Small intestine (tissue), 7 donors: ENCODE results near the gene IFI44. TPM values are rescaled to one million over a fixed set of nuclear protein-coding genes. Genes with fewer than 3 reads are reported as not detected.

ENCODE experiments used
- DNase-seq, 2 donors: peaks; one replicate each; pipeline versions ENCODE4 v3.0.0 to v3.0.0-alpha.2; 2013
- FAIRE-seq: peaks from 2 replicates; lab custom pipeline; 2012; peaks lifted over from hg19 to GRCh38; lab: Jason Lieb, UNC
- H3K27ac ChIP-seq, 3 donors: one replicate each; pipeline ENCODE4 v1.5.1; 2013; ENCODE audit warnings: low read length in 2 of 3, mild to moderate bottlenecking in 2 of 3, control low read depth in 1 of 3, inconsistent platforms in 1 of 3, low read depth in 1 of 3, moderate library complexity in 1 of 3
- H3K27me3 ChIP-seq, 3 donors: one replicate each; pipeline ENCODE4 v1.6.1; 2013; ENCODE audit warnings: low read length in 3 of 3, inconsistent platforms in 1 of 3; ENCODE audit not compliant: control insufficient read depth in 3 of 3, insufficient read depth in 3 of 3
- H3K36me3 ChIP-seq, 3 donors: one replicate each; pipeline ENCODE4 v1.6.1; 2013; ENCODE audit warnings: low read length in 3 of 3, inconsistent platforms in 1 of 3, low read depth in 1 of 3, mild to moderate bottlenecking in 1 of 3, moderate library complexity in 1 of 3; ENCODE audit not compliant: control insufficient read depth in 3 of 3, insufficient read depth in 2 of 3
- H3K4me1 ChIP-seq, 3 donors: one replicate each; pipeline ENCODE4 v1.6.1; 2013; ENCODE audit warnings: low read length in 2 of 3, inconsistent platforms in 1 of 3, low read depth in 1 of 3, mild to moderate bottlenecking in 1 of 3, moderate library complexity in 1 of 3; ENCODE audit not compliant: control insufficient read depth in 3 of 3, insufficient read depth in 2 of 3
- H3K4me3 ChIP-seq, 3 donors: one replicate each; pipeline ENCODE4 v1.5.1; 2013; ENCODE audit warnings: low read length in 3 of 3, control low read depth in 1 of 3, inconsistent platforms in 1 of 3, low read depth in 1 of 3, mild to moderate bottlenecking in 1 of 3, moderate library complexity in 1 of 3
- H3K9me3 ChIP-seq, 2 donors: one replicate each; pipeline ENCODE4 v1.6.1; 2013; ENCODE audit warnings: low read depth in 1 of 2, low read length in 1 of 2; ENCODE audit not compliant: control insufficient read depth in 2 of 2, insufficient read depth in 1 of 2
- WGBS, 3 donors: extraction: QIAGEN DNeasy Blood & Tissue Kit; methylation state at CpG; one replicate each; pipeline ENCODE4 v1.1.7; 2013; 5-methylcytosine and 5-hydroxymethylcytosine counted together
- polyA plus RNA-seq, 4 donors: library from polyadenylated mRNA; stranded (reverse) in 3 of 4; unstranded in 1 of 4; fragments of 200-250 nt in 3 of 4; fragments of 120-200 nt in 1 of 4; gene quantifications; one replicate each; pipeline versions ENCODE4 v1.2.1 to v1.2.3, GENCODE V29; 2013
- donor health status: healthy with polysubstance abuse.
- donor health status: control.
- donor health status: control.
- donor health status: Bipolar disorder and iron deficiency.
- donor health status: healthy.

IFI44 gene
- polyA plus RNA-seq, 4 donors, result 4.9 to 29.0 (median 11.2) TPM

- H3K27me3 ChIP-seq, result no peaks in the 10 kb centered on the region
- DNase-seq, result no peak
- H3K9me3 ChIP-seq, result no peaks in the 10 kb centered on the region
- WGBS, 3 donors, result 29 to 60% (median 33%) methylated on average over 4 of the region's 4 CpGs
- no peak overlapping the region for H3K27ac ChIP-seq
- FAIRE-seq, result no peak
- H3K36me3 ChIP-seq, result no peaks in the 10 kb centered on the region
- H3K4me3 ChIP-seq, result no peak overlapping the region
- no peaks in the 10 kb centered on the region for H3K4me1 ChIP-seq
These were observed 42.5 kb downstream of the IFI44 start for GRCh38 chr1:78691995-78692747.

DNA sequence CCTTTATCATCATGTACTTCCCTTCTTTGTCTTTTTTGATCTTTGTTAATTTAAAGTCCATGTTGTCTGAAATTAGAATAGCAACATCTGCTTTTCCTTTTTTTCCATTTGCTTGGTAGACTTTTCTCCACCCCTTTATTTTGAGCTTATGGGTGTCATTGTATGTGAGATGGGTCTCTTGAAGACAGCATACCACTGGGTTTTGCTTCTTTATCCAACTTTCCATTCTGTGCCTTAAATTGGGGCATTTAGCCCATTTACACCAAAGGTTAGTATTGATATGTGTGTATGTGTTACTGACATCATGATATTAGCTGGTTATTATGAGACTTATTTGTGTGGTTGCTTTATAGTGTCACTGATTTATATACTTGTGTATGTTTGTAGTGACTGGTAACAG lies 50.2 kb downstream of the IFI44 start:
- DNase-seq (no peak), FAIRE-seq (no peak)
- Histone ChIP-seq H3K36me3 (no peaks in the 10 kb centered on the region), H3K27me3 (no peaks in the 10 kb centered on the region), H3K4me1 (no peaks in the 10 kb centered on the region), H3K4me3 (no peak overlapping the region), H3K9me3 (peaks cover 0 to 2% of the 10 kb centered on the region in 2 donors), H3K27ac (no peak overlapping the region)

DNA sequence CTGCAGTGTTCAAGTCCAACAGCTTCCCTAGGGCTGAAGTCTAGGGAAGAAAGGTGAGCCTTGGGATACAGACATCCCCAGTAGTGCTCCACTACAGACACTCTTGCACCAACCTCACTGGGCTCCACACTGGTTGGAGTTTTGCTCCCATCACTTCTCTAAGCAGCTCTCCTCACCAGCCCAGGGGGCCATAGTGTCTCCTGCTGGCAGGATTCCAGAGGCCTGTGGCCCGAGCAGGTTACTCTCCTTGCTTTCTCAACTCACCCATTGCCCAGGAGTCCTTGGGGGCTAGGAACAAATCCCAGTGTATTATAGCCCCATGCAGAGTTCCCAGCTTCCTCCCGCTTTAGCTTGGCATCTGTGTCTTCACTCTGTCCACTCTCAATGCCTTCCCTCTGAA lies 52.8 kb downstream of the IFI44 start:
- Histone ChIP-seq H3K9me3 (peaks cover 0 to 2% of the 10 kb centered on the region in 2 donors), H3K27me3 (no peaks in the 10 kb centered on the region), H3K27ac (no peak overlapping the region), H3K36me3 (no peaks in the 10 kb centered on the region), H3K4me1 (no peaks in the 10 kb centered on the region), H3K4me3 (no peak overlapping the region)
- FAIRE-seq (no peak), DNase-seq (no peak)
- 63 to 80% (median 70%) methylated on average over 2 of the region's 2 CpGs for WGBS, 3 donors

DNA sequence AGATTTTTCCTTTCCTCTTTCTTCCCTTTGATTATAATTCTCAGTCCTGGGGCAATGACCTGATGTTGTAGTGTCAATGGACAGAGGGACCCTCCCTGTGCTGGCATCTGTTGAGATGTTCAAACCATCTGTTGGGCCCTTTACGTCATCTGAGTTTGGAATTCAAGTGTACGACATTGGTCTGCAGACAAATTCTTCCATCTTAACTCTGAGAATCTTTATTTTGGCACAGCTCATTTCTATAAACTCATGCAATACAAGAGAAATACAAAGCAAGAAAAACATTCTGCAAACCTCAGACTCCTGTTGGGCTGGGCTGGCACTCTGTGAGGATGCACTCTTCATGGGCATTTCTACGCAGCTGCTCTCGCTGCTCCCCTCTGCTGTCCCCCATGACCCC lies 54.2 kb downstream of the IFI44 start:
- WGBS, 3 donors, result 64 to 71% (median 67%) methylated on average over 4 of the region's 4 CpGs
- H3K4me1 ChIP-seq, result no peaks in the 10 kb centered on the region
- no peaks in the 10 kb centered on the region for H3K36me3 ChIP-seq
- H3K27me3 ChIP-seq, result no peaks in the 10 kb centered on the region
- H3K27ac ChIP-seq, result no peak overlapping the region
- no peak for FAIRE-seq
- no peak overlapping the region for H3K4me3 ChIP-seq
- no peak for DNase-seq
- H3K9me3 ChIP-seq, result peaks cover 0 to 2% of the 10 kb centered on the region in 2 donors

DNA sequence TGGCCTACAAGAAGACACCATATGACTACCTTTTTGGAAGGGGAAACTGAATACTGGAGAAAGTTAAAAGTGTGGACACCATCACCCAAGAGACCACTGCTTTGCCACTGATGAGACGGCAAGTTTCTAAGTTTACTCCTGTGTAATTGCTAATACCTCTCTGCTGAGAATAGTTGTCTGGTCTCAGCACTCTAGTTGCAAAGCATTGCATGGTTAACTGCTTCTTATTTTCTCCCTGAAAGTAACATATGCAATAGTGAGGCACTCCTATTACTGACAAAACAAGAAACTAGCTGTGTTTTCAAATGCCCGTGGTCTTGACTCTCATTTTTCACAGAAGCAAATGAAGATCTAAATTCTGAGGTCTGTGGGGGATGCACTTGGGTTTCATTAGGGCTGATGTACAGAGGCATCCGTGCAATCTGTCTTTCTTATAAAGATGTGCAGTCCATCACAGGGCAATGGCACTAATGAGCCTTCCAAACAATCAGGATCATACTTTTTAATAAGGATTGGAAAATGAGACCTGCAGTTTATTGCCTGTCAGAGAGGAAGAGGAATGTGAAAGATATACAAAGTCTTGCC lies 62.9 kb downstream of the IFI44 start:
- no peaks in the 10 kb centered on the region for H3K4me1 ChIP-seq
- H3K36me3 ChIP-seq, result no peaks in the 10 kb centered on the region
- FAIRE-seq (no peak), DNase-seq (no peak)
- no peak overlapping the region for H3K27ac ChIP-seq
- H3K4me3 ChIP-seq, result no peak overlapping the region
- no peaks in the 10 kb centered on the region for H3K9me3 ChIP-seq
- H3K27me3 ChIP-seq, result no peaks in the 10 kb centered on the region
- WGBS, 3 donors, result 70 to 78% (median 77%) methylated on average over 3 of the region's 3 CpGs

DNA sequence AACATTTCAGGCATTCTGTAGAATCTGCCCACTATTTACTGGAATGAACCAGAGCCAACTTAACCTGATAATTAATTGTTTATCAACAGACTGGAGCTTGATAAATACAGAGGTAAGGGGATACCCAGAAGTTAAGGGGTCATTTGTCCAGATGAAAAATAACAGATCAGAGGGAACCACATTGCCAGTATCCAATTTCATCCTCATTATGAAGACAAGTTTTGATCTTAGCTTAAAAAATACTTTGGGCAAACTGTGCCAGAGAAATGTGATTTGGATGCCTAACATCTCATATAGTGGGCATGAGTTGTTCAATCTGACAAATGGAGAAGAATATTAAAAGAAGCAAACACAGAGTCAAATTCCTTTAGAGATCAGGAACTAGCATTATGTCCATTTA lies 63.7 kb downstream of the IFI44 start:
- H3K4me1 ChIP-seq, result no peaks in the 10 kb centered on the region
- no peak overlapping the region for H3K27ac ChIP-seq
- FAIRE-seq (no peak), DNase-seq (no peak)
- H3K4me3 ChIP-seq, result no peak overlapping the region
- H3K9me3 ChIP-seq, result no peaks in the 10 kb centered on the region
- no peaks in the 10 kb centered on the region for H3K36me3 ChIP-seq
- H3K27me3 ChIP-seq, result no peaks in the 10 kb centered on the region

Other genes starting within 250 kb of the IFI44 start
- under 1 TPM in 2 of 4 donors, not detected in 2; 0.41 to 0.90 TPM for gene PTGFR, start 158.9 kb upstream of the IFI44 start, polyA plus RNA-seq
- 1 to 10 TPM in 3 of 4 donors, under 1 TPM in 1; 0.45 to 8.4 (median 1.7) TPM for gene IFI44L, start 29.4 kb upstream of the IFI44 start, polyA plus RNA-seq